Right lobe of liver (tissue), 6 donors: ENCODE data around the gene SLC26A5. TPM values are rescaled to one million over a fixed set of nuclear protein-coding genes. Genes with fewer than 3 reads are reported as not detected.

Source experiments
- ATAC-seq, 4 donors: fragments of 200-7000 bp; cut with Tn5 transposase; one replicate each; pipeline ENCODE4 v1.9.1; 2020; ENCODE audit warnings: mild to moderate bottlenecking in 4 of 4, moderate library complexity in 4 of 4
- DNase-seq, 3 donors: peaks; one replicate each; pipeline ENCODE4 v3.0.0-alpha.2; 2020
- H3K27ac ChIP-seq, 3 donors: fragments of 200-600 bp; one replicate each; pipeline ENCODE4 v1.8.0; 2022
- H3K27me3 ChIP-seq, 2 donors: fragments of 200-600 bp; one replicate each; pipeline ENCODE4 v1.8.0; 2022
- H3K36me3 ChIP-seq, 4 donors: fragments of 200-600 bp; sonication (generic) in 1 of 4; one replicate each; pipeline versions ENCODE4 v1.5.1 to v1.8.0; 2017 to 2022; ENCODE audit warnings: control low read depth in 1 of 4
- H3K4me1 ChIP-seq, 4 donors: fragments of 200-600 bp; sonication (generic) in 1 of 4; one replicate each; pipeline versions ENCODE4 v1.5.1 to v1.8.0; 2017 to 2022; ENCODE audit warnings: control low read depth in 1 of 4
- H3K4me3 ChIP-seq, 3 donors: fragments of 200-600 bp; one replicate each; pipeline ENCODE4 v1.8.0; 2022
- H3K9me3 ChIP-seq, 4 donors: fragments of 200-600 bp; sonication (generic) in 1 of 4; one replicate each; pipeline versions ENCODE4 v1.5.1 to v1.8.0; 2017 to 2022; ENCODE audit warnings: control low read depth in 1 of 4
- CTCF ChIP-seq, 4 donors: fragments of 200-600 bp in 3 of 4; fragments of 450-650 bp in 1 of 4; IDR thresholded peaks; one replicate each; pipeline versions ENCODE4 v1.5.1 to v1.8.0; 2016 to 2022; ENCODE audit warnings: antibody characterized with exemption in 4 of 4, mild to moderate bottlenecking in 2 of 4
- POLR2A ChIP-seq: fragments of 450-650 bp; IDR thresholded peaks from one replicate; pipeline ENCODE4 v1.6.1; 2017; ENCODE audit warnings: antibody characterized with exemption, mild to moderate bottlenecking
- WGBS: methylation state at CpG from one replicate; pipeline ENCODE4 v1.1.6; 2018; ENCODE audit warnings: low coverage, low lambda C conversion rate; ENCODE audit not compliant: insufficient coverage; ENCODE audit errors: missing lambda C conversion rate; 5-methylcytosine and 5-hydroxymethylcytosine counted together
- intact Hi-C, 2 donors: fragments of 100-400 bp; cut with DNase I; formaldehyde crosslinking; loops; one replicate each; pipeline versions ENCODE4 v1.11.2 to v1.14.1; 2022
- total RNA-seq, 6 experiments: library from RNA; depleted of rRNA in 2 of 6; stranded (reverse); fragments of >200 nt in 2 of 6; fragmentation: NEBNext Ultra II Directional in 3 of 6; extraction: Animal tissue kit (Norgen Biotek cat#: 25700) in 3 of 6; gene quantifications; one replicate each; pipeline versions ENCODE4 v1.1.0 to v1.2.4, GENCODE V29; 2016 to 2023
- donor health status: DM: no; HTN: yes; CAD: no.
- donor health status: DM: no; HTN: no; CAD: no.
- donor health status: DM: no; HTN: no; CAD: no.
- donor health status: DM: no; HTN: yes; CAD: no.
- donor health status: DM: no; HTN: yes; CAD: no.

The SLC26A5 gene
- total RNA-seq, 6 experiments from 2014 or later: 0.25 to 1.1 (median 0.62) TPM

GRCh38 chr7:103445228-103446048, 569 bp downstream of the SLC26A5 start:
- intact Hi-C loops: no loop called here
- 14% methylated on average over 23 of the region's 48 CpGs for WGBS
- DNase-seq: no peak

GRCh38 chr7:103439661-103440060, 6.3 kb downstream of the SLC26A5 start:
- 85% methylated on average over 4 of the region's 8 CpGs for WGBS
- intact Hi-C loops: no loop called here

More at GRCh38 chr7:103445228-103446048, 569 bp downstream of the SLC26A5 start:
- Histone ChIP-seq H3K4me3 (peak overlapping the region; percentile 23 to 44 (median 28)), H3K36me3 (no peaks in the 10 kb centered on the region), H3K9me3 (no peaks in the 10 kb centered on the region), H3K27ac (no peak overlapping the region), H3K27me3 (peaks cover 3 to 6% of the 10 kb centered on the region in 2 donors), H3K4me1 (peaks cover 0 to 5% (median 0%) of the 10 kb centered on the region in 4 donors)
- TF ChIP-seq POLR2A (no peak), CTCF (IDR thresholded peaks at IDR 0.05) (no peak)
- peak; percentile 39 to 50 (median 48) for ATAC-seq

GRCh38 chr7:103437623-103438022, 8.4 kb downstream of the SLC26A5 start:
- H3K4me3 ChIP-seq: no peak overlapping the region
- WGBS: 46% methylated on average over 1 of the region's 1 CpG
- no peak for ATAC-seq
- intact Hi-C loops: no loop called here
- no peaks in the 10 kb centered on the region for H3K27me3 ChIP-seq
- no peak for TF ChIP-seq CTCF (IDR thresholded peaks at IDR 0.05)
- TF ChIP-seq POLR2A: no peak
- no peaks in the 10 kb centered on the region for H3K4me1 ChIP-seq
- H3K36me3 ChIP-seq: no peaks in the 10 kb centered on the region
- H3K9me3 ChIP-seq: no peaks in the 10 kb centered on the region
- H3K27ac ChIP-seq: no peak overlapping the region
- no peak for DNase-seq

More at GRCh38 chr7:103439661-103440060, 6.3 kb downstream of the SLC26A5 start:
- H3K27me3 ChIP-seq: peaks cover 0 to 2% of the 10 kb centered on the region in 2 donors
- no peak overlapping the region for H3K4me3 ChIP-seq
- no peaks in the 10 kb centered on the region for H3K9me3 ChIP-seq
- H3K36me3 ChIP-seq: no peaks in the 10 kb centered on the region
- TF ChIP-seq CTCF (IDR thresholded peaks at IDR 0.05) (no peak), POLR2A (no peak)
- ATAC-seq: no peak
- no peak overlapping the region for H3K27ac ChIP-seq
- H3K4me1 ChIP-seq: no peaks in the 10 kb centered on the region
- no peak for DNase-seq

GRCh38 chr7:103432712-103433111, 13.3 kb downstream of the SLC26A5 start:
- DNase-seq (no peak), ATAC-seq (no peak)
- no peak for TF ChIP-seq CTCF (IDR thresholded peaks at IDR 0.05)
- no peak for TF ChIP-seq POLR2A
- Histone ChIP-seq H3K4me1 (no peaks in the 10 kb centered on the region), H3K27ac (no peak overlapping the region), H3K9me3 (no peaks in the 10 kb centered on the region), H3K36me3 (no peaks in the 10 kb centered on the region), H3K4me3 (no peak overlapping the region), H3K27me3 (no peaks in the 10 kb centered on the region)
- intact Hi-C loops: no loop called here
- WGBS: 36% methylated on average over 1 of the region's 1 CpG
